ENCODE results near the gene MAP2K2. TPM values are rescaled to one million over a fixed set of nuclear protein-coding genes. Genes with fewer than 3 reads are reported as not detected.
"Not testable (repeated sequence)": the region's sequence is repeated elsewhere in the genome, so short reads cannot be mapped to it uniquely, and the experiment has no call there.

MAP2K2 gene
- polyA plus RNA-seq, 1 donor from 2014 or later = 95.5 TPM

DNA sequence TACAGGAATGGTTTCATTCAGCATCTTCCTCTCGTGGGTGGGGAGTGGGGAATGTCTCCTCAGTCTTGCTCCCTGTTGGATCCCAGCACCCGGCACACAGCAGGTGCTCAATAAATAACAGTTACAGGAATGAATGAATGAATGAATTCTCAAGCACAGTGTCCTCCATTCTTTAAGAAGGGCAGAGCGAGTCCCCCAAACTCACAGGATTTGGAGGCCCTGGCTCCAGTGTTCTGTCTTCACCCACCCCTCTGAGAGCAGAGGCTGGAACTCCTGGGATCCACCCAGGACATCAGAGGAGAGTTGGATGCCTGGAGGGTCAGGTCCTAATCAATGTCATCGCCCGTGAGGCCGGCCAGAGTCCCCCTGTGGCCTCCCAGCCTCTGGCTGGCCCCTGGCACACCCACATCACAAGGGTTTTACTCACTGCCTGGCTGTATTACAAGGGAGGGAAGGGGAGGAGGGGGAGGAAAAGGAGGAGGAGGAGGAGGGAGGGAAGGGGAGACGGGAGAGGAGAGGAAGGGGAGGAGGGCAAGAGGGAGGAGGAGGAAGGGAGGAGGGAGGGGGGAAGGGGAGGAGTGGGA is 20.8 kb upstream of the MAP2K2 start:
- no peak overlapping the region for H3K9ac ChIP-seq (ENCODE audit: low read length)
- no peaks in the 10 kb centered on the region for H3K79me2 ChIP-seq (replicated peaks; ENCODE audit: insufficient read depth, low read length)
- H3K36me3 ChIP-seq (ENCODE audit: insufficient read depth, low read length) = no peaks in the 10 kb centered on the region
- no peak overlapping the region for H3K27ac ChIP-seq (ENCODE audit: low read length)
- no peak overlapping the region for H2AFZ ChIP-seq (ENCODE audit: low read depth, low read length)
- TF ChIP-seq CTCF (IDR thresholded peaks at IDR 0.05; ENCODE audit: poor library complexity, severe bottlenecking) (no peak), REST (IDR thresholded peaks at IDR 0.05; ENCODE audit: borderline replicate concordance) (no peak), EP300 (conservative IDR thresholded peaks at IDR 0.05; ENCODE audit: poor library complexity, severe bottlenecking) (no peak), MXI1 (conservative IDR thresholded peaks at IDR 0.05; ENCODE audit: poor library complexity, severe bottlenecking) (no peak), TAF1 (IDR thresholded peaks at IDR 0.05; ENCODE audit: low read depth) (no peak), RAD21 (conservative IDR thresholded peaks at IDR 0.05) (no peak), EZH2 (IDR thresholded peaks at IDR 0.05; ENCODE audit: borderline replicate concordance, insufficient read depth, low read length, poor library complexity, severe bottlenecking) (no peak), SMC3 (conservative IDR thresholded peaks at IDR 0.05; ENCODE audit: poor library complexity) (no peak), POLR2AphosphoS5 (IDR thresholded peaks at IDR 0.05) (no peak)
- no peaks in the 10 kb centered on the region for H3K27me3 ChIP-seq (ENCODE audit: insufficient read depth, low read depth, low read length)
- no peaks in the 10 kb centered on the region for H3F3A ChIP-seq (ENCODE audit: insufficient read depth, low read length, poor library complexity, severe bottlenecking)
- no peaks in the 10 kb centered on the region for H3K9me3 ChIP-seq (ENCODE audit: low read length)
- no peak overlapping the region for H3K4me2 ChIP-seq (ENCODE audit: low read length)
- H3K4me3 ChIP-seq (ENCODE audit: low read length) = no peak overlapping the region
- no peaks in the 10 kb centered on the region for H3K9me2 ChIP-seq (ENCODE audit: insufficient read depth, low read length)
- no peaks in the 10 kb centered on the region for H4K20me1 ChIP-seq (ENCODE audit: insufficient read depth)

DNA sequence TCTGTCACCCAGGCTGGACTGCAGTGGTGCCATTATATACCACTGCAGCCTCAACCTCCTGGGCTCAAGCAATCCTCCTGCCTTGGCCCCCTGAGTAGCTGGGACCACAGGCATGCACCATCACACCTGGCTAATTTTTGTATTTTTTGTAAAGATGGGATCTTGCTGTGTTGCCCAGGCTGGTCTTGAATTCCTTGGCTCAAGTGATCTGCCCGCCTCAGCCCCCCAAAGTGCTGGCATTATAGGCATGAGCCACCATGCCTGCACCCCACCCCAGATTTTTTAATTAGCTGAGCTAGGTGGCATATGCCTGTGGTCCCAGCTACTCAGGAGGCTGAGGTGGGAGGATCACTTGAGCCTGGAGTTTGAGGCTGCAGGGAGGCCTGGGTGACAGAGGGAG is 19.0 kb upstream of the MAP2K2 start:
- H2AFZ ChIP-seq (ENCODE audit: low read depth, low read length); H3K9ac ChIP-seq (ENCODE audit: low read length); H3K4me2 ChIP-seq (ENCODE audit: low read length); H3K27ac ChIP-seq (ENCODE audit: low read length); H3K9me3 ChIP-seq (ENCODE audit: low read length); H3F3A ChIP-seq (ENCODE audit: insufficient read depth, low read length, poor library complexity, severe bottlenecking); H3K79me2 ChIP-seq (replicated peaks; ENCODE audit: insufficient read depth, low read length); H3K9me2 ChIP-seq (ENCODE audit: insufficient read depth, low read length); H3K27me3 ChIP-seq (ENCODE audit: insufficient read depth, low read depth, low read length); H4K20me1 ChIP-seq (ENCODE audit: insufficient read depth); H3K36me3 ChIP-seq (ENCODE audit: insufficient read depth, low read length); H3K4me3 ChIP-seq (ENCODE audit: low read length): not testable (repeated sequence)

GRCh38 chr19:4140237-4140711 is 16.4 kb upstream of the MAP2K2 start:
- Histone ChIP-seq H3K9ac (ENCODE audit: low read length) (no peak overlapping the region), H3K9me2 (ENCODE audit: insufficient read depth, low read length) (no peaks in the 10 kb centered on the region), H2AFZ (ENCODE audit: low read depth, low read length) (no peak overlapping the region), H4K20me1 (ENCODE audit: insufficient read depth) (no peaks in the 10 kb centered on the region), H3K9me3 (ENCODE audit: low read length) (no peaks in the 10 kb centered on the region), H3K4me3 (ENCODE audit: low read length) (no peak overlapping the region), H3F3A (ENCODE audit: insufficient read depth, low read length, poor library complexity, severe bottlenecking) (no peaks in the 10 kb centered on the region), H3K27me3 (ENCODE audit: insufficient read depth, low read depth, low read length) (no peaks in the 10 kb centered on the region), H3K27ac (ENCODE audit: low read length) (no peak overlapping the region), H3K4me2 (ENCODE audit: low read length) (no peak overlapping the region), H3K36me3 (ENCODE audit: insufficient read depth, low read length) (no peaks in the 10 kb centered on the region), H3K79me2 (replicated peaks; ENCODE audit: insufficient read depth, low read length) (no peaks in the 10 kb centered on the region)
- no peak for TF ChIP-seq EP300 (conservative IDR thresholded peaks at IDR 0.05; ENCODE audit: poor library complexity, severe bottlenecking)
- TF ChIP-seq CTCF (IDR thresholded peaks at IDR 0.05; ENCODE audit: poor library complexity, severe bottlenecking) = peak; percentile 57
- TF ChIP-seq RAD21 (conservative IDR thresholded peaks at IDR 0.05) = peak; percentile 50
- peak; percentile 38 for TF ChIP-seq SMC3 (conservative IDR thresholded peaks at IDR 0.05; ENCODE audit: poor library complexity)
- no peak for TF ChIP-seq MXI1 (conservative IDR thresholded peaks at IDR 0.05; ENCODE audit: poor library complexity, severe bottlenecking)
- TF ChIP-seq REST (IDR thresholded peaks at IDR 0.05; ENCODE audit: borderline replicate concordance) = no peak
- no peak for TF ChIP-seq TAF1 (IDR thresholded peaks at IDR 0.05; ENCODE audit: low read depth)
- no peak for TF ChIP-seq EZH2 (IDR thresholded peaks at IDR 0.05; ENCODE audit: borderline replicate concordance, insufficient read depth, low read length, poor library complexity, severe bottlenecking)
- TF ChIP-seq POLR2AphosphoS5 (IDR thresholded peaks at IDR 0.05) = no peak

Measured in neural cell (in vitro differentiated cells).